ENCODE measurements around the gene COL23A1. TPM values are rescaled to one million over a fixed set of nuclear protein-coding genes. Genes with fewer than 3 reads are reported as not detected.

COL23A1 gene
- polyA plus RNA-seq, 2 of the 4 experiments (the other 2 are of a cell fraction) = not detected

- FAIRE-seq (no peak), ATAC-seq (no peak), DNase-seq (ENCODE audit: low read depth in 1 of 2, low spot score in 1 of 2) (no peak)
- H3K4me1 ChIP-seq = no peaks in the 10 kb centered on the region
- TF ChIP-seq CHD2 (IDR thresholded peaks at IDR 0.05; ENCODE audit: low read length, partially characterized antibody) (no peak), CHD4 (IDR thresholded peaks at IDR 0.05; ENCODE audit: borderline replicate concordance) (no peak), HOXB5 (CRISPR knock-in tag; IDR thresholded peaks at IDR 0.05) (no peak), RNF2 (IDR thresholded peaks at IDR 0.05; ENCODE audit: borderline replicate concordance, low read depth) (no peak), RARB (CRISPR knock-in tag; IDR thresholded peaks at IDR 0.05) (no peak), CBX8 (IDR thresholded peaks at IDR 0.05) (no peak), FOSL2 (IDR thresholded peaks at IDR 0.05) (no peak), FOSL2 (CRISPR knock-in tag; IDR thresholded peaks at IDR 0.05) (no peak), RFX5 (IDR thresholded peaks at IDR 0.05) (no peak), ZSCAN20 (CRISPR knock-in tag; IDR thresholded peaks at IDR 0.05) (no peak), HOXB13 (CRISPR knock-in tag; IDR thresholded peaks at IDR 0.05; ENCODE audit: low read depth) (no peak), KDM1A (IDR thresholded peaks at IDR 0.05; ENCODE audit: low read depth) (no peak), ZFP36 (IDR thresholded peaks at IDR 0.05; ENCODE audit: borderline replicate concordance, partially characterized antibody) (no peak), HDAC2 (IDR thresholded peaks at IDR 0.05) (no peak), FOSB (CRISPR knock-in tag; IDR thresholded peaks at IDR 0.05) (no peak), POLR2AphosphoS2 (conservative IDR thresholded peaks at IDR 0.05; ENCODE audit: low read length) (no peak), HES2 (IDR thresholded peaks at IDR 0.05) (no peak), EP300 (IDR thresholded peaks at IDR 0.05) (no peak)
- TF ChIP-seq, protein P1, sequence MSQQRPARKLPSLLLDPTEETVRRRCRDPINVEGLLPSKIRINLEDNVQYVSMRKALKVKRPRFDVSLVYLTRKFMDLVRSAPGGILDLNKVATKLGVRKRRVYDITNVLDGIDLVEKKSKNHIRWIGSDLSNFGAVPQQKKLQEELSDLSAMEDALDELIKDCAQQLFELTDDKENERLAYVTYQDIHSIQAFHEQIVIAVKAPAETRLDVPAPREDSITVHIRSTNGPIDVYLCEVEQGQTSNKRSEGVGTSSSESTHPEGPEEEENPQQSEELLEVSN (IDR thresholded peaks at IDR 0.05; ENCODE audit: borderline replicate concordance, low read depth) = no peak
- 73% methylated on average over 19 of the region's 20 CpGs for WGBS (ENCODE audit: missing lambda C conversion rate)
- ChIA-PET CTCF (interaction anchor here (0.6 kb wide), 1 partner anchor 796 kb away, joined by 3 read pairs; no protein-coding TSS in a partner anchor), POLR2A (no interaction called here)
- H3K27ac ChIP-seq = no peak overlapping the region
- no peak overlapping the region for H3K4me2 ChIP-seq
- no peaks in the 10 kb centered on the region for H3K9me3 ChIP-seq
- H3K4me3 ChIP-seq = no peak overlapping the region
Measured at GRCh38 chr5:178346607-178347334, 243.4 kb downstream of the COL23A1 start.

DNA sequence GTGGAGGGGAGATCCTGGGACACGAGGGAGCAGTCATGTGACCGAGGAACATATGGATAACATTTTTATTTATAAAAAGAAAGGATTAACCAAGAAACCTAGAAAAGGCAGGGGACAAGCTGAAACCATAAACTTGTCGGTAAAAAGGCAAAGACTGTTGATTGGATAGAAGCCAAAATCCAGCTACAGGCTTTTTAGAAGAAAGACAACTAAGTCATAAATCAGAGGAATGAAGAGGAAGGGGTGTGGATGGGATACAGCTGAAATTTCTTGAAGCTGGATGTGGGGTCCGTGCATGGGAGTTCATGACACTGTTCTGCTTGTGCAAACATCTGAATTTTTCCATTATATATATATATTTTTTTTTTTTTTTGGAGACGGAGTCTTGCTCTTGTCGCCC is 246.9 kb downstream of the COL23A1 start:
- Histone ChIP-seq H3K4me3 (no peak overlapping the region), H3K4me1 (no peaks in the 10 kb centered on the region), H3K27ac (no peak overlapping the region), H3K9me3 (no peaks in the 10 kb centered on the region), H3K4me2 (no peak overlapping the region)
- DNase-seq (ENCODE audit: low read depth in 1 of 2, low spot score in 1 of 2) (no peak), ATAC-seq (no peak), FAIRE-seq (no peak)
- TF ChIP-seq RARB (CRISPR knock-in tag; IDR thresholded peaks at IDR 0.05) (no peak), FOSB (CRISPR knock-in tag; IDR thresholded peaks at IDR 0.05) (no peak), CHD2 (IDR thresholded peaks at IDR 0.05; ENCODE audit: low read length, partially characterized antibody) (no peak), GATA3 (IDR thresholded peaks at IDR 0.05; ENCODE audit: borderline replicate concordance) (no peak), POLR2AphosphoS2 (conservative IDR thresholded peaks at IDR 0.05; ENCODE audit: low read length) (no peak), ZSCAN20 (CRISPR knock-in tag; IDR thresholded peaks at IDR 0.05) (no peak), EP300 (IDR thresholded peaks at IDR 0.05) (no peak), USF2 (IDR thresholded peaks at IDR 0.05) (no peak), FOXS1 (CRISPR knock-in tag; IDR thresholded peaks at IDR 0.05) (no peak), ATOH8 (CRISPR knock-in tag; IDR thresholded peaks at IDR 0.05; ENCODE audit: low read depth) (no peak)
- TF ChIP-seq, protein P2, sequence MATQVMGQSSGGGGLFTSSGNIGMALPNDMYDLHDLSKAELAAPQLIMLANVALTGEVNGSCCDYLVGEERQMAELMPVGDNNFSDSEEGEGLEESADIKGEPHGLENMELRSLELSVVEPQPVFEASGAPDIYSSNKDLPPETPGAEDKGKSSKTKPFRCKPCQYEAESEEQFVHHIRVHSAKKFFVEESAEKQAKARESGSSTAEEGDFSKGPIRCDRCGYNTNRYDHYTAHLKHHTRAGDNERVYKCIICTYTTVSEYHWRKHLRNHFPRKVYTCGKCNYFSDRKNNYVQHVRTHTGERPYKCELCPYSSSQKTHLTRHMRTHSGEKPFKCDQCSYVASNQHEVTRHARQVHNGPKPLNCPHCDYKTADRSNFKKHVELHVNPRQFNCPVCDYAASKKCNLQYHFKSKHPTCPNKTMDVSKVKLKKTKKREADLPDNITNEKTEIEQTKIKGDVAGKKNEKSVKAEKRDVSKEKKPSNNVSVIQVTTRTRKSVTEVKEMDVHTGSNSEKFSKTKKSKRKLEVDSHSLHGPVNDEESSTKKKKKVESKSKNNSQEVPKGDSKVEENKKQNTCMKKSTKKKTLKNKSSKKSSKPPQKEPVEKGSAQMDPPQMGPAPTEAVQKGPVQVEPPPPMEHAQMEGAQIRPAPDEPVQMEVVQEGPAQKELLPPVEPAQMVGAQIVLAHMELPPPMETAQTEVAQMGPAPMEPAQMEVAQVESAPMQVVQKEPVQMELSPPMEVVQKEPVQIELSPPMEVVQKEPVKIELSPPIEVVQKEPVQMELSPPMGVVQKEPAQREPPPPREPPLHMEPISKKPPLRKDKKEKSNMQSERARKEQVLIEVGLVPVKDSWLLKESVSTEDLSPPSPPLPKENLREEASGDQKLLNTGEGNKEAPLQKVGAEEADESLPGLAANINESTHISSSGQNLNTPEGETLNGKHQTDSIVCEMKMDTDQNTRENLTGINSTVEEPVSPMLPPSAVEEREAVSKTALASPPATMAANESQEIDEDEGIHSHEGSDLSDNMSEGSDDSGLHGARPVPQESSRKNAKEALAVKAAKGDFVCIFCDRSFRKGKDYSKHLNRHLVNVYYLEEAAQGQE (IDR thresholded peaks at IDR 0.05) = no peak
- WGBS (ENCODE audit: missing lambda C conversion rate) = 39% methylated on average over 6 of the region's 6 CpGs
- CTCF ChIA-PET = no interaction called here
- POLR2A ChIA-PET = no interaction called here

Measured in A549 (cell line).